Gastrocnemius medialis (tissue), 4 donors: ENCODE results near the gene UMODL1.
"Not testable (repeated sequence)": the region's sequence is repeated elsewhere in the genome, so short reads cannot be mapped to it uniquely, and the experiment has no call there.

Source experiments
- CTCF ChIP-seq, 5 experiments: fragments of 450-650 bp in 3 of 5; fragments of 200-600 bp in 2 of 5; sonication (generic) in 2 of 5; IDR thresholded peaks in 4 of 5; conservative IDR thresholded peaks in 1 of 5; 1 replicate in 4 of 5; 2 replicates in 1 of 5; pipeline ENCODE4 v1.5.1; 2016 to 2019; ENCODE audit warnings: antibody characterized with exemption in 5 of 5, mild to moderate bottlenecking in 3 of 5, moderate library complexity in 3 of 5
- POLR2A ChIP-seq, 2 donors: fragments of 450-650 bp; IDR thresholded peaks; one replicate each; pipeline ENCODE4 v1.6.1; 2017; ENCODE audit warnings: antibody characterized with exemption in 2 of 2, mild to moderate bottlenecking in 2 of 2, moderate library complexity in 2 of 2

- TF ChIP-seq CTCF (IDR thresholded peaks at IDR 0.05 in 4 of 5, conservative IDR thresholded peaks at IDR 0.05 in 1 of 5); POLR2A (IDR thresholded peaks at IDR 0.05): not testable (repeated sequence)
Observed at GRCh38 chr21:42077685-42078238, 6.6 kb downstream of the UMODL1 start.
